Gastrocnemius medialis (tissue), 4 donors: ENCODE results near the gene PHKB. TPM values are rescaled to one million over a fixed set of nuclear protein-coding genes. Genes with fewer than 3 reads are reported as not detected.

Source experiments
- ATAC-seq, 2 donors: fragments of 150-250 bp; one replicate each; pipeline ENCODE4 v1.9.1; 2016
- DNase-seq, 2 donors: peaks; one replicate each; pipeline ENCODE4 v3.0.0-alpha.2; 2019
- H3K27ac ChIP-seq, 4 donors: fragments of 200-600 bp; sonication (generic); 1 replicate in 1 of 4; 2 replicates in 3 of 4; pipeline ENCODE4 v1.5.1; 2016 to 2018; ENCODE audit warnings: mild to moderate bottlenecking in 2 of 4, moderate library complexity in 1 of 4
- H3K27me3 ChIP-seq, 3 donors: fragments of 200-600 bp; sonication (generic) in 2 of 3; 1 replicate in 1 of 3; 2 replicates in 2 of 3; pipeline versions ENCODE4 v1.5.1 to v1.6.0; 2016 to 2019; ENCODE audit warnings: mild to moderate bottlenecking in 1 of 3, moderate library complexity in 1 of 3
- H3K36me3 ChIP-seq, 2 donors: fragments of 200-600 bp; sonication (generic) in 1 of 2; one replicate each; pipeline ENCODE4 v1.5.1; 2017 to 2018
- H3K4me1 ChIP-seq, 2 donors: fragments of 200-600 bp; sonication (generic) in 1 of 2; one replicate each; pipeline ENCODE4 v1.5.1; 2016 to 2017; ENCODE audit warnings: mild to moderate bottlenecking in 2 of 2
- H3K4me3 ChIP-seq, 4 donors: fragments of 200-600 bp; sonication (generic) in 3 of 4; 1 replicate in 1 of 4; 2 replicates in 3 of 4; pipeline ENCODE4 v1.5.1; 2016 to 2019; ENCODE audit warnings: mild to moderate bottlenecking in 2 of 4
- H3K9me3 ChIP-seq, 3 donors: fragments of 200-600 bp; sonication (generic) in 2 of 3; 1 replicate in 1 of 3; 2 replicates in 2 of 3; pipeline ENCODE4 v1.5.1; 2016 to 2019
- CTCF ChIP-seq, 5 experiments: fragments of 450-650 bp in 3 of 5; fragments of 200-600 bp in 2 of 5; sonication (generic) in 2 of 5; IDR thresholded peaks in 4 of 5; conservative IDR thresholded peaks in 1 of 5; 1 replicate in 4 of 5; 2 replicates in 1 of 5; pipeline ENCODE4 v1.5.1; 2016 to 2019; ENCODE audit warnings: antibody characterized with exemption in 5 of 5, mild to moderate bottlenecking in 3 of 5, moderate library complexity in 3 of 5
- POLR2A ChIP-seq, 2 donors: fragments of 450-650 bp; IDR thresholded peaks; one replicate each; pipeline ENCODE4 v1.6.1; 2017; ENCODE audit warnings: antibody characterized with exemption in 2 of 2, mild to moderate bottlenecking in 2 of 2, moderate library complexity in 2 of 2
- in situ Hi-C, 4 donors: fragments of 200-750 bp; cut with MboI; loops; one replicate each; pipeline versions ENCODE4 v1.15.0 to v1.8.0; 2017; ENCODE audit warnings: low sequenced_read_pairs in 4 of 4
- intact Hi-C: fragments of 100-400 bp; cut with DNase I; formaldehyde crosslinking; loops from one replicate; pipeline ENCODE4 v1.15.1; 2023; ENCODE audit warnings: low total_unique reads
- total RNA-seq, 4 donors: library from RNA; depleted of rRNA; stranded (reverse); fragments of >200 nt; gene quantifications; one replicate each; pipeline versions ENCODE4 v1.1.0 to v1.2.3, GENCODE V29; 2016

PHKB gene
- total RNA-seq, 4 donors from 2014 or later, result 61.0 to 91.6 (median 79.8) TPM

GRCh38 chr16:47503936-47504335, 42.8 kb downstream of the PHKB start:
- DNase-seq, result no peak
- Histone ChIP-seq H3K27me3 (no peaks in the 10 kb centered on the region), H3K4me3 (no peak overlapping the region), H3K9me3 (no peaks in the 10 kb centered on the region), H3K27ac (no peak overlapping the region), H3K36me3 (peaks cover 0 to 64% of the 10 kb centered on the region in 2 donors), H3K4me1 (peaks cover 0 to 9% of the 10 kb centered on the region in 2 donors)
- in situ Hi-C loops, result no loop called here
- TF ChIP-seq POLR2A (IDR thresholded peaks at IDR 0.05) (no peak), CTCF (IDR thresholded peaks at IDR 0.05 in 4 of 5, conservative IDR thresholded peaks at IDR 0.05 in 1 of 5) (no peak)
- no peak for ATAC-seq
- intact Hi-C loops, result no loop called here

GRCh38 chr16:47504599-47504998, 43.5 kb downstream of the PHKB start:
- Histone ChIP-seq H3K9me3 (no peaks in the 10 kb centered on the region), H3K27me3 (no peaks in the 10 kb centered on the region), H3K4me1 (peaks cover 0 to 9% of the 10 kb centered on the region in 2 donors), H3K36me3 (peaks cover 0 to 58% of the 10 kb centered on the region in 2 donors), H3K27ac (no peak overlapping the region), H3K4me3 (no peak overlapping the region)
- TF ChIP-seq POLR2A (IDR thresholded peaks at IDR 0.05), result no peak
- no peak for TF ChIP-seq CTCF (IDR thresholded peaks at IDR 0.05 in 4 of 5, conservative IDR thresholded peaks at IDR 0.05 in 1 of 5)
- ATAC-seq (no peak), DNase-seq (no peak)
- intact Hi-C loops, result no loop called here
- in situ Hi-C loops, result no loop called here

GRCh38 chr16:47506800-47507199, 45.7 kb downstream of the PHKB start:
- peaks cover 0 to 48% of the 10 kb centered on the region in 2 donors for H3K36me3 ChIP-seq
- no peaks in the 10 kb centered on the region for H3K9me3 ChIP-seq
- no peak overlapping the region for H3K4me3 ChIP-seq
- H3K27me3 ChIP-seq, result no peaks in the 10 kb centered on the region
- intact Hi-C loops, result no loop called here
- no peak for ATAC-seq
- no peak for DNase-seq
- peaks cover 0 to 9% of the 10 kb centered on the region in 2 donors for H3K4me1 ChIP-seq
- no peak for TF ChIP-seq POLR2A (IDR thresholded peaks at IDR 0.05)
- no peak for TF ChIP-seq CTCF (IDR thresholded peaks at IDR 0.05 in 4 of 5, conservative IDR thresholded peaks at IDR 0.05 in 1 of 5)
- in situ Hi-C loops, result no loop called here
- H3K27ac ChIP-seq, result peak overlapping the region in 1 of 4 donors; percentile 32

GRCh38 chr16:47507701-47508100, 46.6 kb downstream of the PHKB start:
- Histone ChIP-seq H3K27ac (peak overlapping the region in 1 of 4 donors; percentile 28), H3K4me1 (peaks cover 0 to 9% of the 10 kb centered on the region in 2 donors), H3K4me3 (no peak overlapping the region), H3K9me3 (no peaks in the 10 kb centered on the region), H3K36me3 (peaks cover 0 to 48% of the 10 kb centered on the region in 2 donors), H3K27me3 (no peaks in the 10 kb centered on the region)
- DNase-seq (no peak), ATAC-seq (no peak)
- intact Hi-C loops (no loop called here), in situ Hi-C loops (no loop called here)
- TF ChIP-seq CTCF (IDR thresholded peaks at IDR 0.05 in 4 of 5, conservative IDR thresholded peaks at IDR 0.05 in 1 of 5), result no peak
- TF ChIP-seq POLR2A (IDR thresholded peaks at IDR 0.05), result no peak

- H3K27ac ChIP-seq, result no peak overlapping the region
Measured at GRCh38 chr16:47511882-47512281, 50.8 kb downstream of the PHKB start.

More at GRCh38 chr16:47511882-47512281, 50.8 kb downstream of the PHKB start:
- H3K4me3 ChIP-seq, result no peak overlapping the region
- ATAC-seq (no peak), DNase-seq (no peak)
- in situ Hi-C loops, result no loop called here
- H3K36me3 ChIP-seq, result peaks cover 0 to 53% of the 10 kb centered on the region in 2 donors
- TF ChIP-seq POLR2A (IDR thresholded peaks at IDR 0.05), result no peak
- no peak for TF ChIP-seq CTCF (IDR thresholded peaks at IDR 0.05 in 4 of 5, conservative IDR thresholded peaks at IDR 0.05 in 1 of 5)
- intact Hi-C loops, result no loop called here
- H3K9me3 ChIP-seq, result no peaks in the 10 kb centered on the region
- H3K27me3 ChIP-seq, result no peaks in the 10 kb centered on the region
- H3K4me1 ChIP-seq, result peaks cover 0 to 9% of the 10 kb centered on the region in 2 donors
